Fibroblast of pulmonary artery (primary cell): ENCODE data around the gene MAT2A.
A peak's percentile ranks its signal among the peaks of the same experiment; 100 is the strongest.

Experiments used
- DNase-seq: peaks from one replicate; pipeline ENCODE4 v3.0.0-alpha.2; 2010; ENCODE audit warnings: low read depth
- H3K4me3 ChIP-seq: replicated peaks from 2 replicates; pipeline ENCODE4 v1.5.1; 2011; ENCODE audit warnings: low read depth, mild to moderate bottlenecking, control low read depth, low read length, moderate library complexity
- TF ChIP-seq, protein P1 (sequence below): IDR thresholded peaks from 2 replicates; pipeline ENCODE4 v1.5.1; 2011; ENCODE audit warnings: mild to moderate bottlenecking, control low read depth, low read length, inconsistent platforms; ENCODE audit errors: missing control alignments

The MAT2A gene

DNA sequence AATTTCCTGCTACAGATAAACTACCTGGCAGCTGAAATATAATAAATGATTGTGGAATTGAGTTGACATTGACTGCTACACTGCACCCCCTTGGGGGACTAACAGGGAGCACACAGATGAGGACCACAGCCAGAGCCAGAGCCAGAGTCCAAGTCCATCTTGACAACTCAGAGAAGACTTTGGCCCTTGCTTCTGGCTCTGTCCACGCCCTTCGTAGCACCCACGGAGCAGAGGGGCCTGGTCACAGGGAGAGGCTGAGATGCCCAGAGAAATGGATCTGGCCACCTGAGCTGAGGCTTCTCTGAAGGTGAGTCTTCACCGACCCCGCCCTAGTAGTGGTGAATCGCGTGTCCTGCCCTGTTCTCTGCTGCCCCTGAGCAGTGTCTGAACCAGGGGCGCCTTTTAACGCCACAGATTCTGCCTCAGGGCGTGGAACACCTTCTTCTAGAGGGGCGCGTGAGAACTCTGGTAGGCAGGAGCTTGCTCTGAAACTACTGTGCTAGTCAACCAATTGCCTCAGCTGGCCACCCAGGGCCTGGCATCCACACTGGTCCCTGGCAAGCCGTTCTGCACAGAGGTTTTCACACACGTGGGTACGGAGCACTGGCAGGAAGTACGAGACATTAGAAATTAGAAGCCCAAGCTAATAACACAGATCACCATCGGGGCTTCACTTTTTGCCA is 35.7 kb upstream of the MAT2A start:
- no peak for DNase-seq
- H3K4me3 ChIP-seq = no peak overlapping the region
- TF ChIP-seq, protein P1, sequence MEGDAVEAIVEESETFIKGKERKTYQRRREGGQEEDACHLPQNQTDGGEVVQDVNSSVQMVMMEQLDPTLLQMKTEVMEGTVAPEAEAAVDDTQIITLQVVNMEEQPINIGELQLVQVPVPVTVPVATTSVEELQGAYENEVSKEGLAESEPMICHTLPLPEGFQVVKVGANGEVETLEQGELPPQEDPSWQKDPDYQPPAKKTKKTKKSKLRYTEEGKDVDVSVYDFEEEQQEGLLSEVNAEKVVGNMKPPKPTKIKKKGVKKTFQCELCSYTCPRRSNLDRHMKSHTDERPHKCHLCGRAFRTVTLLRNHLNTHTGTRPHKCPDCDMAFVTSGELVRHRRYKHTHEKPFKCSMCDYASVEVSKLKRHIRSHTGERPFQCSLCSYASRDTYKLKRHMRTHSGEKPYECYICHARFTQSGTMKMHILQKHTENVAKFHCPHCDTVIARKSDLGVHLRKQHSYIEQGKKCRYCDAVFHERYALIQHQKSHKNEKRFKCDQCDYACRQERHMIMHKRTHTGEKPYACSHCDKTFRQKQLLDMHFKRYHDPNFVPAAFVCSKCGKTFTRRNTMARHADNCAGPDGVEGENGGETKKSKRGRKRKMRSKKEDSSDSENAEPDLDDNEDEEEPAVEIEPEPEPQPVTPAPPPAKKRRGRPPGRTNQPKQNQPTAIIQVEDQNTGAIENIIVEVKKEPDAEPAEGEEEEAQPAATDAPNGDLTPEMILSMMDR = no peak

DNA sequence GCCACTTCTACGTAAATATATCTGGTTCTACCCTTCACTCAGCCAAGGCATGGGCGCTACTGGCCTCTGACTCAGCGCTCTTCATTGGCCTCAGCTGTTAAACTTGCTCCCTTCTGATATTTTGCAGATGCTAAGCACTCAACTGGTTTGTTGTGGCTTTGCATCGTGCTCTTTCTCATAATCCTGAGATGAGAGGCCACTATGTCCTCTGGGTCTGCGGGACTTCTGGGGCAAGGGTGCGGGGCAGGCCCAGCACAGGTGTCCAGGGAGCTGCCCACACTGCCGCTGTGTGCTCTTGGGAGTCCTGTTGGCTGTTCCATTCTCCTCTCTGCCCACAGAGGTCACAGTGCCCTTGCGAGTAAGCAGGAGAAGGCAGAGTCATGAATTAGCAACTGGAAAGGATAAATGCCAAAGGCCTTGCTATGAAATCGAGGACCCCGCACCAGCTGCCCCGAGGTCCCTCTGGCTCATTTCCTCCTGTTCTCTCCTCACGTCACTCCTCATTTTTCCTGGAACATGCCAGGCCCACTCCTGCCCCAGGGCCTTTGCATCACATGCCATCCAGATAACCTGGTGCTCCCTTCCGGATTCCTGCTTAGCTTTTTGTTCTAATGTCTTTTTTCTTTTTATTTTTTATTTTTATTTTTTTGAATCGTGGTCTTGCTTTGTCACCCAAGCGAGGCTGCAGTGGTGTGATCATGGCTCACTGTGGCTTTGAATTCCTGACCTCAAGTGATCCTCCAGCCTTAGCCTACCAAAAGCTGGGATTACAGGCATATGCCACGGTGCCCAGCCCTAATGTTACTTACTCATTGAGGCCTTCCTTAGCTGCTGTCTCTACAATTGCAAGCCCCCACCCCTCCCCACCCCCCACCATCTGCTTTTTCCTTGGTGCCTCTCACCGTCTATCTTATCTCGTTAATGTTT is 34.9 kb upstream of the MAT2A start:
- peak; percentile 24 for DNase-seq
- H3K4me3 ChIP-seq = no peak overlapping the region
- TF ChIP-seq, protein P1 = no peak

DNA sequence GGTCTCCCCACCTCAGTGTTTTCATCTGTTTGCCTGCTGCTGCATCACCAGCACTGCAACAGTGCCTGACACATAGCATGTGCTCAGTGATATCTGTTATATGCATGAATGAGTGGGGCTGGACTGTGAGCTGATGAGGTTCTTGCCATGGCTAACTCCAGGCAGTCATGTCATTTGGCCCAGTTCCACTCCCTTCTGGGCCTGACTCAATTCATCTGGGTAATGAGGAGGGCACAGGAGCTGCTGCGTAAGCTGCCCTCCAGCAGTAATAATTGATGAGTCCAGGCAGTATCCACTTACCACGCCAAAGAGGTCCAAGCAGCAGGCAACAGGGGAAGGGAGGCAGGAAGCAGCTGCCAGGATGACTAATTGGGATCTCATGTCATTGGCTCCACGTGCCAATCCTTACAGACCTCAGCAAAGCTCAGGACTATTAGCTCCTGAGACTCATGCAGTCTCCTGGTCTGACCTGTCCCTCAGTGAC is 34.1 kb upstream of the MAT2A start:
- TF ChIP-seq, protein P1 = no peak
- DNase-seq = peak; percentile 87
- no peak overlapping the region for H3K4me3 ChIP-seq

DNA sequence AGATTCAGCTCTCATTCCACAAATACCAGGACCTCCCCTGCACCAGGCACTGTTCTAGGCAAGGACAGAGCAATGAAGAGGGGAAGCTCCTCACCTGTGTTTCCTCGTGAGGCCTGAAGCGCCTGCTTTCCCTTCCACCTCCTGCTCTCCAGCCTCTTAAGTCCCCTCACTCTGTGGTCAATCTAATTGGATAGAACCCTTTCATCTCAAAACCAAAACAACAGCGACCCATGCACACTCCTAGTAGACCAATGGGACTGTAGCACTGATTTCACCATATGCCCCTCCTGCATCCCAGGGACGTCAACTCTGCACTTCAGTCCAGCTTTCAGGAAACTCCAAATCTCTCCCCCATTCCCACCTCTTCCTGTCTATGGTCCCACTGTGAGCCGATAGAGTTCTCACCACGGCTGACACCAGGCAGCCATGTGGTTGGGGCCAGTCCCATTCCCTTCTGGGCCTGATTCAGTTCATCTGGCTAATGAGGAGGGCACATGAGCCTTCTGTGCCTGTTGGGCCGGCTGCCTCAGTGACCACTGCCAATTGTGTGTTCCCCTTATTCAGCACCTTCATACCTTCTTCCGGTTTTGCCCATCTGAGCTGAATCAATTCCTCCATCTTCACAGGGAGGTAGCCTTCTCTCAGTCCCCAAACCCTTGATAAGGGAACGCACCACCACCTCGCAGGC is 33.3 kb upstream of the MAT2A start:
- TF ChIP-seq, protein P1 = no peak
- no peak overlapping the region for H3K4me3 ChIP-seq
- DNase-seq = peak; percentile 34

DNA sequence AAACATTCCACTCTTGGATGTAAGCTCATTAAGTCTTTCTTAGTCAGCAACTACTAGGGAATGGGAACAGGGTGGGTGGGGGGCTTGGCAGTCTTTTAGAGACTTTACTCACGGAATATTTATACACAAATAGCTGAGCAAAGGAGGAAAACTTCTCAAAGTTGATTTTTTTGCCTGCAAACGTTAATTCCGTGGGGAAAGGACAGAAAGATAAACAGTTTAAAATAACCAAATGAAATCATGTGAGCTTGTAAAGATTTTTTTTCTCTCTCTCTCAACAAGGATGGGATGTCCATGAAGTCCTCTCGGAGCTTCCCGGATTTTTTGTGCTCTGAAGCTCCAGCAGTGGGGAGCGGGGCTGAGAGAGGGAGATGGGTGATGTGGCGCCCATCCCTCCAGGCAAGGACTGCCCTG is 32.2 kb upstream of the MAT2A start:
- no peak for DNase-seq
- TF ChIP-seq, protein P1 = no peak
- no peak overlapping the region for H3K4me3 ChIP-seq

DNA sequence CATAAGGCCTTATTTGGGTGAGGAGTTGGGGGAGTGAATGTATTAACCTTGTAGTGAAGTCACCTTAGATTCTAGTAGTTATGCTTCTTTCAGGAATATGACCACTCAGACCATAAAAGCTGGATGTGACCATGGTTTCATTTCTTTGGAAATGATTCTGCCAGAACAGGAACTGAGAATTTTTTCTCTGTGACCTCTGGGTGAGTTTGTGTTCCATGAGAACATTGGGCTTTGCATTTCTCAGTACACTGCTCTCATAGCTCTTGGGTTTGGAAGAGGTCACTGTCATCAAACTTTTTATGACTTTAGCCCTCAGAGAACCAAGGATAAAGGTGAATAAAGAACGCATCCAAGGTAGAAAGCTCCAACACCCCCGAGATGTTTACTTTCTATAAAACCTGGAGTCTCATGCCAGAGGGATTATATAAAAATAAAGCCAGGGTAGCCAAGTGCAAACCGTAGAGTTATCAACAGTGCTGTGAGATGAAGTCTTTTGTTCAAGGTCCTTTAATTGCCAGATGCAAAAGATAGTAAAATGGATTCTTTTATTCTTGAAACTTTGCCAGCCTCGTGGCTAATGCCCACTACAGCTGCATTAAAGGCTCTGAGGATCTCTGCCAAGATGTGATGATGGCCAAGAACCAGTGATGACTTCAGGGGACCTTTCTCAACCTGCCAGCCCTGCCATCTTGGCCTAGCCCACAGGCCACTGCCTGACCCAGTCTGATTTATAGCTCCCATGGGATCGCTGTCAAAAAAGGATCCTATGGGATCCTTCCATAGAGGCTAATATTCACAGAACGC is 27.8 kb upstream of the MAT2A start:
- DNase-seq = no peak
- no peak overlapping the region for H3K4me3 ChIP-seq
- TF ChIP-seq, protein P1 = no peak
